ENCODE data around the gene SALL3.

Gene SALL3

DNA sequence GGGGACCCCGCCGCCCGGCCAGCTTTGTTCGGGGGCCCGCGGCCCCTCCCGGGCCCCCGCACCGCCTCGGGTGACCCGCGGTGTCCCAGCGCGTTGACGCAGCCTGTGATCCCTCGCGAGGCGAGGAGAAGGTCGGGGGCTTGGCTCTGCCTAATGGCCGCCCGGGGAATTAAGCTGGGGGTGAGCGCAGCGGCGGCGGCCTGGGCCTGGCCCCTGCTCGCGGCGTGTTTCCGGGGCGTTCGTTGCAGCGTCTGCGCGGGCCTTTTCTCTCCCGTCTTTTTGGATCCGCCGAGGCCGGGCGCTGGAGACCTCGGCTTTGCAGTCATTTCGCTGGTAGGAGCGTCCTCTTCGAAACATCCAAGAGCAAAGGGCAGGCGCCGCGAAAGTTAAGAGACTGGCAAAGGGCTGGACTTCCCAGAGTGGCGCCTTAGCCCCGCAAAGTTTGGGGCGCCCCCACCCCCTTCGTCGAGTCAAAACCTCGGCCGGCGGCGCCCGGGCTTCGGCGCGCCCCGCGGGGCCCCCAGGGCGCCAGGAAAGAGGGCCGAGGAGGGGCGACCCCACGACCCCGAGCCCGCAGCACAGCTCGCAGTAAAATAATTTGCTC is 1.3 kb downstream of the SALL3 start:
- peak; percentile 71 for DNase-seq

DNA sequence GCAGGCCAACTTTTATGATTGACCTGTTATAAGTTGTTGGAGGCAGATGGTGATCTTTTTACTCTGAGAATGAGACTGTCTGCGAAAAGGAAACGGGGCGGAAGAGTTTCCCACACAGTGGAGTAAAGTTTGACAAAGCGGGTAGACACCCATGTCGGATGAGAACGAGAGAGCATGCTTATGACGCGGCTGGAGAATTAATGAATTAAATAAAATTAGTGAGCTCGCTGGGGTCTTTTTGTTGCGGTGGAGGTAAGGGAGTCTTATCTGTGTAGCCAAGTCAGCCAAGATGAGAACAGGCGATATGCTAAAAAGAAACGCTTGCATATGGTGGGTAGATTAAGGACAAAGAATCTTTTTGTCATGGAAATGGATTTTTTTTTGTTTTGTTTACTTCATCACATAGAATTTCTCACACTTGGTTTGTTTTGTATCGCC is 1.8 kb downstream of the SALL3 start:
- peak; percentile 66 for DNase-seq

DNA sequence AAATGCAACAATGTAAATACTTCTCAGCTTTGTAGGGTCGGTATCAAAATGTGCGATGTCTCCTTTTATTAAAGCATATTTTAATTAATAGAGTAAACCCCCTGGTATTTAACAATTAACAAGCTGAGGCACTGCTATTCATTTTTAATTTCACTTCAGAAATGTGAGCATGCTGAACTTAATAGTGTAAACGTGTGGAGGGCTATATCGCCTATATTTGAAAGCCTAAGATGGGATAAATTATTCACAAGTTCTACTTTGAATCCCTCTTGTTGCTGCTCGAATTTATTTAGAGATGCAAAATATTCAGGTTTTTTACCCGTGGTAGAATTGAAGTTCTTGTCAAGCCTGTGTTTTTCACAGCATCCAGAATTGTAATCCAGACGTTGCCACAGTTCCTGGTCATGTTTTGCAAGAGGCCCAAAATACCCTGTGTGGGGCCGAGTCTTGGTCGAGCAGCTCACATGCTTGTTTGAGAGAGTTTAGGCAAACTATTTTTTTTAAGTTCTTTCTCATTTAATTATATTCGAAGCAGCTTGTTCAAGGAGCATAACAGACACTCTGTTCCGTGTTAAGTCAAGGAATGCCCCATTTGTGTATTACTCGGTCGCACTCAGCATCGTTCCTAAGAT is 2.5 kb downstream of the SALL3 start:
- peak; percentile 44 for DNase-seq

DNA sequence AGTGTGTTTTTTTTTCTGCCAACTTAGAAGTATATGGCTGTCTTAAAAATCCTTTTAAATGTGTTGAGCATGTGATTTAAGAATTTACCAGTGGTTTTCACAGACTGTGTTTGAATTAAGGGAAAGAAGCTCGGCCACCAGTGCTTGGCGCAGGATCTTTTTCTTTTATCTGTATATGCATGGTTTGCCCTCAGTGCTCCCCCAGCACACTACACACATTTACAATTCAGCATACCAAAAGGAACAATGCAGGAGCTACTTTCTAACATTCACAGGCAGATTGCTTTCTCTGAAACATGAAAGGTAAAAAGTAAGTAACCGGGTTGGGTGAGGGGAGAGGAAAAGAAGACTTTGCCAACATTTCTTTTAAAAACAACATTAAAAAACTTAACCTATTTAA is 3.9 kb downstream of the SALL3 start:
- DNase-seq: peak; percentile 30

DNA sequence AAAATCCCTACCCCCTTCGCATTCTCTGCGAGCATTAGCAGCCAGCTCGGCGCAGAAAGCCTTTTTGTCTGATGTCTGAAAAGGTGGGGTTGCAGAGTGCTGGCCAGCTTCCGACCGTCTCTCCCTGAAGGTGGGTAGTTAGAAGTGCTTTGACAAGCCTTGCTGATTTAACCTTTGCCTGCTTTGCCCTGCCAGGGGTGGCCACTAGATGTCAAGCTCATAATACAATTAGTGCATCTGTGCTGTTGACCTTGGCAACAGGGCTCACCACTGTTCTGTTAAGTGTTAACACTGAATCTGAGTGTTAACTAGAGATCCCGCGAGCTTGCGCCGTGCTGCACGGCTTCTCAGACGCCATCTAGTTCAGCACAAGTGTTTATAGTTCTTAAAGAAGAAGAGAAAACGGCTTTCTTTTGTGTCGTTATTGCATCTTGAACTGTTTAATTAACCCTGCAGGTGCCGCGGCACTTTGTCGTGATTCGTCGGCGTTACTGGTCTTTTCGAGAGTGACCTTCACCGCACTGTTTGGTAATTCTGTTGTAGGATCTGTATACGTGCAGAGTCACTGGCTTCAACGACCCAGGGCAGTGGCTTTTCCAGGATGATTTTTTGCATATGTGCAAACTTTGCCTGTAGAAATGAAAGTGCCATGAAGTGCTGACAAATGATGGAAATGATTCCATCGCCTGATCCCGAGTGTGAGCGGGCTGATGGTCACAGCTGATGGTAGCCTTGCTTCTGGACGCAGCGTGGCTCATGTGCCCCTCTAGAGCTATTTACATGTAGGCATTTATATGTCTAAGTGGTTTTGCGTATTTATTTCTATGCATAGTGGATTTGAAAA is 5.5 kb downstream of the SALL3 start:
- DNase-seq: peak; percentile 78

DNA sequence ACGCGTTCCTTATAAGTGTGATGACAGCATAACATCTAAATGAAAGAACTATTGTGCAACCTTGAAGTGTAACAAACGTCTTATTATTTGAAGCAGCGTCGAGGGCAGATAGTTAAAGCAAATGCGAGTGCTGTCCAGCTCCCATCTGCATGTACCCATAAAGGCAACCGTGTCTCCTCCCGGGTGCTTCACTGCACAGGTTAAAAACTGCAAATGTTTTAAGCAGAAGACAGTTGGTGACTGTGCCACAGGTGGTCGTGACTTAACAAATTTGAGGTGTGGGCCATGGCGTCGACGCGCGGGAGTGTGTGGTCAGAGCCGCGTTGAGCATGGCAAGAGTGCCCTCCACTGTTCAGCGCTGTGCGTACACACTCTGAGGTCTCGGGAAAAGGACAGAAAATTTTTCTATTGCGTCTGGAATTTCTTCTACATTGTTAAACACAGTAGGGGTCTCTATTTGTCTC is 6.4 kb downstream of the SALL3 start:
- DNase-seq: peak; percentile 86

DNA sequence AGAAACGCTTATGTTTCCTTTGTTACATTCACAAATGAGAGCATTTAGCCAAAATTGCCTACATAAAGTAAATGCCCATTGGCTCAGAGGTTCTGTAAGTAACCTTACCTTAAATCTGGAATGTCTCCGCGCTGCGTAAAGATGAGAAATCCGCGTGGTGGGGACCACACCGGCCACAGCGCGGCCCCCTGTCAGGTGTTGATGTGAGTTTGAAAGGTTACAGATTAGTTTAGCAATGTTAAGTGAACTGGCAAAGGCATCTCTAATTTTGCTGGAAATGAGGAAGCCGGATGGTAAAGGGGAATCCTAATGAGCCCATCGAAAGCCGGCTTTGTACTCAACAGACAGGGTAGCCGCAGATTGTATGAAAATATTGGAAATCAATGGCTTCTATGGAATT is 11.8 kb downstream of the SALL3 start:
- DNase-seq: peak; percentile 40

DNA sequence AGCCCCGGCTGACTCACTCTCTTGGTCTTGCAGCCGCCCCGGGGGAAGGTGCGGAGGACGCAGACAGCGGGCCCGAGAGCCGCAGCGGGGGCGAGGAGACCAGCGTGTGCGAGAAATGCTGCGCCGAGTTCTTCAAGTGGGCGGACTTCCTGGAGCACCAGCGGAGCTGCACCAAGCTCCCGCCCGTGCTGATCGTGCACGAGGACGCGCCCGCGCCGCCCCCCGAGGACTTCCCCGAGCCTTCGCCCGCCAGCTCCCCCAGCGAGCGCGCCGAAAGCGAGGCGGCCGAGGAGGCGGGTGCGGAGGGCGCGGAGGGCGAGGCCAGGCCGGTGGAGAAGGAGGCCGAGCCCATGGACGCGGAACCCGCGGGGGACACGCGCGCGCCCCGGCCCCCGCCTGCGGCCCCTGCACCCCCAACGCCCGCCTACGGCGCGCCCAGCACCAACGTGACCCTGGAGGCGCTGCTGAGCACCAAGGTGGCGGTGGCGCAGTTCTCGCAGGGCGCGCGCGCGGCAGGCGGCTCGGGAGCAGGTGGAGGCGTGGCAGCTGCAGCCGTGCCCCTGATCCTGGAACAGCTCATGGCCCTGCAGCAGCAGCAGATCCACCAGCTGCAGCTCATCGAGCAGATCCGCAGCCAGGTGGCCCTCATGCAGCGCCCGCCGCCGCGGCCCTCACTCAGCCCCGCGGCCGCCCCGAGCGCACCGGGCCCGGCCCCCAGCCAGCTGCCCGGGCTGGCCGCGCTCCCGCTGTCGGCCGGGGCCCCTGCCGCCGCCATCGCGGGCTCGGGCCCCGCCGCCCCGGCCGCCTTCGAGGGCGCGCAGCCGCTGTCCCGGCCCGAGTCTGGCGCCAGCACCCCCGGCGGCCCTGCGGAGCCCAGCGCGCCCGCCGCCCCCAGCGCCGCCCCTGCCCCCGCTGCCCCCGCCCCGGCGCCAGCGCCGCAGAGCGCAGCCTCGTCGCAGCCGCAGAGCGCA is 12.7 kb downstream of the SALL3 start:
- DNase-seq: no peak

DNA sequence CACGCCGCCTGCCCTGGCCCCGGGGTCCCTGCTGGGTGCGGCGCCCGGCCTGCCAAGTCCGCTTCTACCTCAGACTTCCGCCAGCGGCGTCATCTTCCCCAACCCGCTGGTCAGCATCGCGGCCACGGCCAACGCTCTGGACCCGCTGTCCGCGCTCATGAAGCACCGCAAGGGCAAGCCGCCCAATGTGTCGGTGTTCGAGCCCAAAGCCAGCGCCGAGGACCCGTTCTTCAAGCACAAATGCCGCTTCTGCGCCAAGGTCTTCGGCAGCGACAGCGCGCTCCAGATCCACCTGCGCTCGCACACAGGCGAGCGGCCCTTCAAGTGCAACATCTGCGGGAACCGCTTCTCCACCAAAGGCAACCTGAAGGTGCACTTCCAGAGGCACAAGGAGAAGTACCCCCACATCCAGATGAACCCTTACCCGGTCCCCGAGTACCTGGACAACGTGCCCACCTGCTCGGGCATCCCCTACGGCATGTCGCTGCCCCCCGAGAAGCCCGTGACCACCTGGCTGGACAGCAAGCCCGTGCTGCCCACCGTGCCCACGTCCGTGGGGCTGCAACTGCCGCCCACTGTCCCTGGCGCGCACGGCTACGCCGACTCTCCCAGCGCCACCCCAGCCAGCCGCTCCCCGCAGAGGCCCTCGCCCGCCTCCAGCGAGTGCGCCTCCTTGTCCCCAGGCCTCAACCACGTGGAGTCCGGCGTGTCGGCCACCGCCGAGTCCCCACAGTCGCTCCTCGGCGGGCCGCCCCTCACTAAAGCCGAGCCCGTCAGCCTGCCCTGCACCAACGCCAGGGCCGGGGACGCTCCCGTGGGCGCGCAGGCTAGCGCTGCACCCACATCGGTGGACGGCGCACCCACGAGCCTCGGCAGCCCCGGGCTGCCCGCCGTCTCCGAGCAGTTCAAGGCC is 13.7 kb downstream of the SALL3 start:
- DNase-seq: no peak

DNA sequence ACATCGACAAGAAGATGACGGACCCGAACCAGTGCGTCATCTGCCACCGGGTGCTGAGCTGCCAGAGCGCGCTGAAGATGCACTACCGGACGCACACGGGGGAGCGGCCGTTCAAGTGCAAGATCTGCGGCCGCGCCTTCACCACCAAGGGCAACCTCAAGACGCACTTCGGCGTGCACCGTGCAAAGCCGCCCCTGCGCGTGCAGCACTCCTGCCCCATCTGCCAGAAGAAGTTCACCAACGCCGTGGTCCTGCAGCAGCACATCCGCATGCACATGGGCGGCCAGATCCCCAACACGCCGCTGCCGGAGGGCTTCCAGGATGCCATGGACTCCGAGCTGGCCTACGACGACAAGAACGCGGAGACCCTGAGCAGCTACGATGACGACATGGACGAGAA is 14.4 kb downstream of the SALL3 start:
- no peak for DNase-seq

DNA sequence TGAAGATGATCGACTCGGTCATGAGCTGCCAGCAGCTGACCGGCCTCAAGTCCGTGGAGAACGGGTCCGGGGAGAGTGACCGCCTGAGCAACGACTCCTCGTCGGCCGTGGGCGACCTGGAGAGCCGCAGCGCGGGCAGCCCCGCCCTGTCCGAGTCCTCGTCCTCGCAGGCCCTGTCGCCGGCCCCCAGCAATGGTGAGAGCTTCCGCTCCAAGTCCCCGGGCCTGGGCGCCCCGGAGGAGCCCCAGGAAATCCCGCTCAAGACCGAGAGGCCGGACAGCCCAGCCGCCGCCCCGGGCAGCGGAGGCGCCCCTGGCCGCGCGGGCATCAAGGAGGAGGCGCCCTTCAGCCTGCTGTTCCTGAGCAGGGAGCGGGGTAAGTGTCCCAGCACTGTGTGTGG is 14.9 kb downstream of the SALL3 start:
- no peak for DNase-seq

DNA sequence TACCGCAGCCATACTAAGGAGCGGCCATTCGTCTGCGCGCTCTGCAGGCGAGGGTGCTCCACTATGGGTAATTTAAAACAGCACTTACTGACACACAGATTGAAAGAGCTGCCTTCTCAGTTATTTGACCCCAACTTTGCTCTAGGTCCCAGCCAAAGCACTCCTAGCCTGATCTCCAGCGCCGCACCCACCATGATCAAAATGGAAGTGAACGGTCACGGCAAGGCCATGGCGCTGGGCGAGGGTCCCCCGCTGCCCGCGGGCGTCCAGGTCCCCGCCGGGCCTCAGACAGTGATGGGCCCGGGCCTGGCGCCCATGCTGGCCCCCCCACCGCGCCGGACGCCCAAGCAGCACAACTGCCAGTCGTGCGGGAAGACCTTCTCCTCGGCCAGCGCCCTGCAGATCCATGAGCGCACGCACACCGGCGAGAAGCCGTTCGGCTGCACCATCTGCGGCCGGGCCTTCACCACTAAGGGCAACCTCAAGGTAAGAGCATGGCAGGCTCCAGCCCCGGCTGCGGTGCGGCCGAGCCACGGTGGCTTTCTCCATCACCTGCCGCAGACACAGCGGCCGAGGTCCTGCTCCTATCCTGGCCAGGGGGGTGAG is 15.5 kb downstream of the SALL3 start:
- no peak for DNase-seq

DNA sequence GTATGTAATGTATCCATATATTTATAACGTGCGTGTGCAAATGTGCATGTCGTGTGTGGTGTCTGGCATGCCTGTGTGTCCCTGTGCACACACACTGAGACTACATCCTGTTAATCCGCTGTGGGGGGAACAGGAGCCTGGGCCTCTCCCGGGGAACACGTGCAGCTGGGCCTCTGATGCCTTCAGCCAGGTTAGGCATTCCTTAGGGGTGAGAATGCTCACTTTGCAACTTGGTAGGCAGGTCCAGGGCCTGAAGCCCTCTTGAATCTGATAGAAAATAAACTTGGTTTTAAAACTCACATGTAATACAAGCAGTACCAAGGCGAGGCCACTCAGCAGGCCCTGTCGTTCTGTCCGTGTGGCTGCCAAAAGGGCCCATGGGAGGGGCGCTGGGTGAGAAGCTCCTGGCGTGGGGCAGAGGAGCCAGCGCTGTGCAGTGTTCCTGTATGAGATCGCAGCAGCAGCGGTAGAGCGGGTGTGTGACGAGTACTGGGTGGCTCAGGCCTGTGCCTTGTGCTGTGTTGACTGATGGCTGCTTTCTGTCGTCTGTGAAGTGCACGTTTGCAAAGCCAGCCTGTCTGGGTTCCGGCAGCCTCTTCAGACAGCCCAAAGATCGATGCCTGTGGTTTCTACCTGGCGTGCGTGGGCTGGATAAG is 16.2 kb downstream of the SALL3 start:
- DNase-seq: no peak

DNA sequence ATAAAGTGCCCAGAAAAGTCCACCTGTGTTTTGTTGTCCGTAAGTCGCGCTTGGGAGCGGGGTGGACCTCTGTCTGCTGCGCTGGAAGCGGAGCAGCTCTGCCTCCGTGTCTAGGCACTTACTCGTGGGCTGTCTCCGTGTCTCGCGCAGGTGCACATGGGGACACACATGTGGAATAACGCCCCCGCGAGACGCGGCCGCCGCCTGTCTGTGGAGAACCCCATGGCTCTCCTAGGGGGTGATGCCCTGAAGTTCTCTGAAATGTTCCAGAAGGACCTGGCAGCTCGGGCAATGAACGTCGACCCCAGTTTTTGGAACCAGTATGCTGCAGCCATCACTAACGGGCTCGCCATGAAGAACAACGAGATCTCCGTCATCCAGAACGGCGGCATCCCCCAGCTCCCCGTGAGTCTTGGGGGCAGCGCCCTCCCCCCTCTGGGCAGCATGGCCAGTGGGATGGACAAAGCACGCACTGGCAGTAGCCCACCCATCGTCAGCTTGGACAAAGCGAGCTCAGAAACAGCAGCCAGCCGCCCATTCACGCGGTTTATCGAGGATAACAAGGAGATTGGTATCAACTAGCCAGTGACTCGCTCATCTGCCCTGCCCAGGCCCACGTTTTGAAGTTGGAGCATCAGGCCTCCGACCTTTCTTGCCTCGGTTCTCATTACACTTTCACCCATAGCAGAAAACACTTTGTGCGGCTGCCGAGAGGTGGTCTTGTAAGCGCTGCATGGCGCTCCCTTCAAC is 17.3 kb downstream of the SALL3 start:
- no peak for DNase-seq

DNA sequence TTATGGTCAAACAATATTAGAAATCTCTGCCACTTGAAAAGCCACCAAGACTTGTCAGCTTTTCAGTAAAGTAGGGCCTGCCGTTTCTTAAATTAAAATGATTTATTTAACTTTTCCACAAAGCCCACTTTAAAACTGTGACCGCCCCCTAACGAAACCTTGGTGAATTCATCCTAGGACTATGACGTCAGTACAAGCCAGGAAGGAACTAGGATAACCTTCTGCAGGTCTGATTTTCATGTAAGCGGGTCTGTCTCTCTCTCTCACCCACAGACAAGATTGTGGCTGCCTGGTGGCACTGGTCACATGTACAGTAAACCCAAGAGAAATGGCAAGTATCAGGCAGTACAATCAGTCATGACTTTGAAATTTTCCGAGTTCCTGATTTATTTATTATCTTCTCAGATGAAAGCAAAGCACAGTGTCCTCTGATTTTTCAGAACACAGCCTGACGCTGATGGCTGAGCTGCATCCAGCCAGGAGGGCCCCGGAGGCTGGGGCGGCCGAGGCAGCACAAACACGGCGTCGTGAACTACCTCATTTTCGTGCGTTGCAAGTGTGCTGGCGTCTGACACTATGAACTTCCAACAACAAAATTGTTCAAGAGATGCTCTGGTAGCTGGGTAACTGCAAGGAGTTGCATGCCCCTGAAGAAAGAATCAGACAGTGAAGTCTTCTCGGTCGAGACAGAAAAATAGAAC is 18.9 kb downstream of the SALL3 start:
- DNase-seq: peak; percentile 24

DNA sequence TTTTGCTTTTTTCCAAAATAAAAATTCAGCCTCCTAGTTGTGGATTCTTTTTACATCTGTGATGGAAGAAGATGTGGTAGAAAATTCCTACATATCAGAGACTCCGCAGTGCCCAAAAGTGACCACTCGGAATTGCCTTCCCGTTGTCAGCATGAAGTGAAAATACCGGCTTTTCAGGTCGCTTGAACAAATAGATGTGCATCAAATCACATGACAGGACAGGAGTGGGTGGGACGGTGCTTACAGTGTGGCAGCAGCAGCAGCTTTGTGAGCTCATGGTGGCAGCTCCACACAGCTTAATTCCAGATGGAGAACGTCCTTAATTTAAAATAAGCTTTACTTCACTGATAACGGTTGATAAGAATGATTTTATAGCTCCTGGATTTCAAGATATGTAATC is 20.3 kb downstream of the SALL3 start:
- no peak for DNase-seq

DNA sequence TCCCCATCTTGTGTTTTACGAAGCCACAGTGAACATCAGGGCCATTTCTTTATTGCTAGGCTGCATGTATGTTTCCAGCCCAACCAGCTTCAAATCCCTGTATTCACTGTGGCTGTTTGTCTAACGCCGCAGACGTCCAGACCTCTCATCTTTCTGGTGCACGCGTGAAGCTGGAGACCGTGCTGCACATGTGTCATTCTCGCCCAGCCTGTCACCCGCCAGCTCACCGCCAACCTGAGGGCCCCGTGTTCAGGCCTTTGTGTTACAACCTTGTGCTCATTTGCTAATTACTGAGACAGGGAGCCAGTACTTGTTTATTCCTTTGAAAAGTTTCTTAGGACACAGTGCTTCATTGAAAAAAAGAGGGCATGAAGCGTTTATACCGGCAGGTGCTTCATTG is 21.4 kb downstream of the SALL3 start:
- peak; percentile 39 for DNase-seq

DNA sequence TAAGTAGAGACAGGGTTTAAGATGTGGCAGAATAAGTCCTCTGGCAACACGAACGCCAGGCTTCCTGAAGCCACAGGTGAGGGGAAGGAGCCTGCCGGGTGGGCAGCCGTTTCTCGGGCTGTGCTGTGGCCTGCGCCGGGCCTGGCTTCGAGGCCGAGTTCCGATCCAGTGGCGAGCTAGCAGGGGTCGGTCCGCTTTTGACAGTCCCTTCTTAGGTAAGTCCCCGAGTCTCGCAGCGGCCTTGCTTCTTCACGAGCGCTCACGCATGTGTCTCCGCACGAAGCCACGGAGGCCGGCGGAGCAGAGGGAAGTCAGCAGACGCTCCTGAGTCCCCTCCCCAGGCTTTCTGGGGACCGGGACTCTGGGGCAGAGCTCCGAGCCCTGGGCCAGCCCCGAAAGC is 26.0 kb downstream of the SALL3 start:
- no peak for DNase-seq

DNA sequence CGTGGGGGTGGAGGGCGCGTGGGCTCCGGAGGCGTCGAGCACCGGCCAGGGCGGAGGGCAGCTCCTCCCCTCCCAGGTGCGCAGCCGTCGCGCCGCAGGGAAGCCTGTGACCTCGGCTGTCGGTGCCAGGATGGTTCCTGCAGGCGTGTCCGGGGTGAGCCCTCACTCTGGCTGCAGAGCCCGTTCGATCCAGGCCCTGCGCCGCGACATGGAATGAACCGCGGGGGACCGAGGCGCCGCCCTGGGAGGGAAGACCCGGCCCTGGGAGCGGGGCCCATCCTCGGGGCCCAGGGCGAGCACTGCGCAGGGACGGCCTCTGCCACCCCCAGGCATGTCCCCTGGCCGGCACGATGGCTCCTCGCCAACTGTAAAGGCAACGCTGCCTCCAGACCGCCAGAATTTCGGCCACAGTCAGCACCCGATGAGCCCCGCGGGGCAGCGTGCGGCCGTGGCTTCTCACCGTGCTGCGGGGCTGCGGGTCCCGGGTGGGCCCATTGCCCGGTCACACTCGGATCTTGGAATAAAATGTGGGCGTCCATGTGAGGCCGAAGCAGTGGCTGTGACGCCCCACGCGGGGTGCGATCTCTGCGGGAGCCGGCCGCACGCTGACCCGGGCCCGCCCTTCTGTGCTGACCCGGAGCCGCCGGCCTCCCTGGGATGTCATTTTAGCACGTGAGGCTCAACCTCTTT is 26.6 kb downstream of the SALL3 start:
- no peak for DNase-seq
